ENCODE measurements around the gene LRCH1.
A peak's percentile ranks its signal among the peaks of the same experiment; 100 is the strongest.

LRCH1 gene

DNA sequence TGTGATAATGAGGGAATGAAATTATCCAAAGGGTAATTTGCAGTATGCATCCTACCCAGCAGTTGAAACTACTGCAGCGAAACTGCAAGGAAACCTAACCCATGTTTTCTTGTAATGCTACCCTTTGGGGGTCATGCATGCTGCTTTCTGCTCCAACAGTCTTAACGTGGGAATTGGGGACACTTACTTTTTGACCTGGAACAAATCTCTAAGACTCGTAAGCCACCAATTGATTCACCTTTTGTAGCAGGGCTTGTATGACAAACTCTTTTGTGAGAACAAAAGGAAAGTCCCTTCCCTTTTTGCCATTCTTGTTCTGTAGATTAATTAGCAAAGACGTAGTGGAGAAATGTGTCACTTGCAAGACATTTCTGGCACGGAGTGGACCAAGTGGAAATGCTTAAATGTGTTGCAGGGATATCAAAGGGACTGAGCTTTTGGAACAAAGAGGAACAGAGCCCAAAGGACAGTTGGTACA, 27.4 kb downstream of the LRCH1 start:
- Histone ChIP-seq H3K9ac (ENCODE audit: low read length) (no peak overlapping the region), H3K4me1 (ENCODE audit: control insufficient read depth, insufficient read depth, low read depth, low read length) (peaks cover 16% of the 10 kb centered on the region), H2AFZ (ENCODE audit: low read depth, low read length) (no peak overlapping the region), H3K27ac (ENCODE audit: low read length, poor library complexity, severe bottlenecking) (no peak overlapping the region), H2BK5ac (ENCODE audit: low read depth, low read length, poor library complexity, severe bottlenecking) (no peak overlapping the region), H2AK5ac (ENCODE audit: low read length, severe bottlenecking) (no peak overlapping the region), H3K4ac (ENCODE audit: low read depth in 1 of 2, low read length in 2 of 2) (no peak overlapping the region), H2BK15ac (ENCODE audit: low read depth, poor library complexity, severe bottlenecking) (no peak overlapping the region), H3K36me3 (ENCODE audit: control insufficient read depth in 1 of 2, insufficient read depth in 2 of 2, low read depth in 1 of 2, low read length in 2 of 2) (no peaks in the 10 kb centered on the region), H2BK120ac (ENCODE audit: low read depth, low read length) (no peak overlapping the region), H3K23ac (ENCODE audit: low read length in 2 of 2) (no peak overlapping the region), H4K91ac (ENCODE audit: low read length) (no peak overlapping the region), H3K4me3 (ENCODE audit: insufficient read depth in 1 of 2, low read depth in 1 of 2, low read length in 2 of 2) (no peak overlapping the region), H3K27me3 (ENCODE audit: control insufficient read depth in 1 of 2, insufficient read depth in 1 of 2, low read length in 2 of 2) (no peaks in the 10 kb centered on the region), H3K14ac (ENCODE audit: low read length in 2 of 2) (no peak overlapping the region), H2BK12ac (ENCODE audit: low read length in 2 of 2) (no peak overlapping the region), H3K79me1 (replicated peaks; ENCODE audit: low read length, poor library complexity, severe bottlenecking) (peaks cover 16% of the 10 kb centered on the region), H3K18ac (ENCODE audit: low read depth in 1 of 2, low read length in 2 of 2) (no peak overlapping the region), H3K4me2 (ENCODE audit: low read length, poor library complexity, severe bottlenecking) (no peak overlapping the region), H3K9me3 (ENCODE audit: control insufficient read depth, low read length) (no peaks in the 10 kb centered on the region), H4K8ac (ENCODE audit: low read length) (no peak overlapping the region)
- no peak for DNase-seq
- WGBS: 93% methylated on average over 5 of the region's 5 CpGs

DNA sequence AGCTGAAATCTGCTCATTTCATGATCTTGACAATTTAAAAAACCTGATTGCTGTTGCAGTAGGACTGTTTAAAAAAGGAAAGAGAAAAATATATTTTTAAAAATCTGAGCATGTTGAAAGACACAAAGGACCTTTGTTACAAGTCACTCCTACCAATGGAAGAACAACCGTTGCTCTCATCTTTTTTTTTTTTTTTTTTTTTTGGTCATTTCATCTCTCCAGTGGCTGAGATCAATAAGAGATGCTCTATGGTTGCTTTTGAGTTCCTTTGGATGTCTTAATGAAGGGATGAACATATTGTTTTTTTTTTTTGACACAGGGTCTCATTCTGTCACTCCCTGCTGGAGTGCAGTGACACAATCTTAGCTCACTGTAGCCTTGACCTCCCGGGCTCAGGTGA, 29.2 kb downstream of the LRCH1 start:
- Histone ChIP-seq H3K27ac (ENCODE audit: low read length, poor library complexity, severe bottlenecking) (no peak overlapping the region), H3K9ac (ENCODE audit: low read length) (no peak overlapping the region), H3K23ac (ENCODE audit: low read length in 2 of 2) (no peak overlapping the region), H2BK5ac (ENCODE audit: low read depth, low read length, poor library complexity, severe bottlenecking) (no peak overlapping the region), H3K4me2 (ENCODE audit: low read length, poor library complexity, severe bottlenecking) (no peak overlapping the region), H3K14ac (ENCODE audit: low read length in 2 of 2) (no peak overlapping the region), H2AFZ (ENCODE audit: low read depth, low read length) (no peak overlapping the region), H3K4me1 (ENCODE audit: control insufficient read depth, insufficient read depth, low read depth, low read length) (peaks cover 21% of the 10 kb centered on the region), H2AK5ac (ENCODE audit: low read length, severe bottlenecking) (no peak overlapping the region), H4K91ac (ENCODE audit: low read length) (no peak overlapping the region), H4K8ac (ENCODE audit: low read length) (no peak overlapping the region), H3K27me3 (ENCODE audit: control insufficient read depth in 1 of 2, insufficient read depth in 1 of 2, low read length in 2 of 2) (no peaks in the 10 kb centered on the region), H2BK12ac (ENCODE audit: low read length in 2 of 2) (no peak overlapping the region), H2BK15ac (ENCODE audit: low read depth, poor library complexity, severe bottlenecking) (no peak overlapping the region), H3K4ac (ENCODE audit: low read depth in 1 of 2, low read length in 2 of 2) (no peak overlapping the region), H3K4me3 (ENCODE audit: insufficient read depth in 1 of 2, low read depth in 1 of 2, low read length in 2 of 2) (no peak overlapping the region), H3K79me1 (replicated peaks; ENCODE audit: low read length, poor library complexity, severe bottlenecking) (peaks cover 14% of the 10 kb centered on the region), H2BK120ac (ENCODE audit: low read depth, low read length) (no peak overlapping the region), H3K36me3 (ENCODE audit: control insufficient read depth in 1 of 2, insufficient read depth in 2 of 2, low read depth in 1 of 2, low read length in 2 of 2) (no peaks in the 10 kb centered on the region), H3K9me3 (ENCODE audit: control insufficient read depth, low read length) (no peaks in the 10 kb centered on the region), H3K18ac (ENCODE audit: low read depth in 1 of 2, low read length in 2 of 2) (no peak overlapping the region)
- WGBS: 100% methylated on average over 1 of the region's 2 CpGs
- DNase-seq: no peak

DNA sequence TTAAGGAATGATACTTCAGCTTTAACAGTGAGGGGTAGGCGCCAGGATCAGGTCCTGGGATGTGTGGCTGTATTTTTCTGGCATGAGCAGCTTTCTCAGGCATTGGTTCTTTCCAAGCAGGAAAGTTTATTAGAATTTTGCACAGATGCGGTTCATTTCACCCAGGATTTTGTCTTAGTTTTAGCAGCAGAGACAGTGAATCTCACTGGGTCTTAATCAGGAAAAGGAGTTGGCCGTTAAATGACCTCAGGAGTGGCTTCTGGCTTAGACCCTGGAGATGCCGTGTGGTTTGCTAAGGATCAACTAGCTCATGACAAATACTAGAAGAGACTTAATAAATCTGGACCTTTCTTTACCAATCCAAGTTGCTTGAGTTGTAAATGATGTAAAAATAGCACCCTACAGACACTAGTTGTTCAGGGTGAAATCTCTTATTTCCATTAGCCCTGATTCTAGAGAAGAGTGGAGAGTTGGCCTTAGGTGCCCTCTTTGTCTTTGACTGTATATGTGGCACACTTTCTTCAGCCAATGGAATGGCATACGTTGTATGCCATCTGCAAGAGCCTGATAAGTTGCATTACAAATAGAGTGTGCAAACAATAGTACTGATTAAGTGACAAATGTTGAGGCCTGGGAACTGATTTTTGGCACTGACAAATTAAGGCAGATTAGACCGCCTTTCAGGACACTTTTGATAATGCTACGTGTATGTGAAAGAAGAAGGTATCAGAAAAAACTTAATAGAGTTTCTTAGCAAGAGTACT, 34.0 kb downstream of the LRCH1 start:
- Histone ChIP-seq H3K27ac (ENCODE audit: low read length, poor library complexity, severe bottlenecking) (peak overlapping the region; percentile 46), H3K79me1 (replicated peaks; ENCODE audit: low read length, poor library complexity, severe bottlenecking) (peaks cover 2% of the 10 kb centered on the region), H3K14ac (ENCODE audit: low read length in 2 of 2) (no peak overlapping the region), H2BK15ac (ENCODE audit: low read depth, poor library complexity, severe bottlenecking) (no peak overlapping the region), H4K91ac (ENCODE audit: low read length) (no peak overlapping the region), H2BK12ac (ENCODE audit: low read length in 2 of 2) (no peak overlapping the region), H3K4me3 (ENCODE audit: insufficient read depth in 1 of 2, low read depth in 1 of 2, low read length in 2 of 2) (no peak overlapping the region), H3K4me2 (ENCODE audit: low read length, poor library complexity, severe bottlenecking) (no peak overlapping the region), H3K18ac (ENCODE audit: low read depth in 1 of 2, low read length in 2 of 2) (no peak overlapping the region), H2BK5ac (ENCODE audit: low read depth, low read length, poor library complexity, severe bottlenecking) (no peak overlapping the region), H2AK5ac (ENCODE audit: low read length, severe bottlenecking) (no peak overlapping the region), H2BK120ac (ENCODE audit: low read depth, low read length) (no peak overlapping the region), H4K8ac (ENCODE audit: low read length) (no peak overlapping the region), H3K27me3 (ENCODE audit: control insufficient read depth in 1 of 2, insufficient read depth in 1 of 2, low read length in 2 of 2) (no peaks in the 10 kb centered on the region), H3K23ac (ENCODE audit: low read length in 2 of 2) (no peak overlapping the region), H3K4me1 (ENCODE audit: control insufficient read depth, insufficient read depth, low read depth, low read length) (peaks cover 12% of the 10 kb centered on the region), H3K9me3 (ENCODE audit: control insufficient read depth, low read length) (no peaks in the 10 kb centered on the region), H3K4ac (ENCODE audit: low read depth in 1 of 2, low read length in 2 of 2) (no peak overlapping the region), H3K36me3 (ENCODE audit: control insufficient read depth in 1 of 2, insufficient read depth in 2 of 2, low read depth in 1 of 2, low read length in 2 of 2) (no peaks in the 10 kb centered on the region), H3K9ac (ENCODE audit: low read length) (no peak overlapping the region), H2AFZ (ENCODE audit: low read depth, low read length) (no peak overlapping the region)
- peak; percentile 31 for DNase-seq
- 96% methylated on average over 6 of the region's 7 CpGs for WGBS

DNA sequence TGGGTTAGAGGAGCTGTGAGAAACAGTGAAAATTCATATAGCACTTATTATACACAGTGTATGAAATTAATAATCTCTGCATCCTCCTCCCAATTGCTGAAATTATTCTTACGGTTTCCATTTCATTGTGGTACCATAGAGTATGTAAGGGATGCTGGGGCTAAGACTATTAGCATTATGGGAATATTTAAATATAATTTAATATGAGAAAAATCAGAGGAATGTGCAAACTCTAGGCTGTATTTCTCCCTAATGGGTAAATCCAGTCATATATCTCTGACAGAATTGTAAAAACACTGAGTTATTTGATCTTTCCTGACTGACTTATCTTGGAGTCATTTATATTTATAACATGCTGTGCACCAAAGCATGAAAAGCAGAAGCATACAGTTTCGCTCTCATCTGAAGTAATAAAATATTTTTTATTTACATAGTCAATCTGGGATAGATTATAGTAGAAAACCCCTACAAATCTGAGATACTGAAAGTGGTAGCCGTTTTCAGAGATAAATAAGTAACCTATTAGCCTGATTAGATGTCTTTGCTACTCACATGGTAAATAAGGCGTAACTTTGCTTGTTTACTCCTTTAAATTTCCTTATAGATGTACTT, 34.9 kb downstream of the LRCH1 start:
- Histone ChIP-seq H2AK5ac (ENCODE audit: low read length, severe bottlenecking) (no peak overlapping the region), H4K8ac (ENCODE audit: low read length) (no peak overlapping the region), H3K4me3 (ENCODE audit: insufficient read depth in 1 of 2, low read depth in 1 of 2, low read length in 2 of 2) (no peak overlapping the region), H3K9ac (ENCODE audit: low read length) (no peak overlapping the region), H3K27ac (ENCODE audit: low read length, poor library complexity, severe bottlenecking) (no peak overlapping the region), H3K4me2 (ENCODE audit: low read length, poor library complexity, severe bottlenecking) (no peak overlapping the region), H3K27me3 (ENCODE audit: control insufficient read depth in 1 of 2, insufficient read depth in 1 of 2, low read length in 2 of 2) (no peaks in the 10 kb centered on the region), H3K18ac (ENCODE audit: low read depth in 1 of 2, low read length in 2 of 2) (no peak overlapping the region), H2BK12ac (ENCODE audit: low read length in 2 of 2) (no peak overlapping the region), H3K14ac (ENCODE audit: low read length in 2 of 2) (no peak overlapping the region), H2BK5ac (ENCODE audit: low read depth, low read length, poor library complexity, severe bottlenecking) (no peak overlapping the region), H3K4me1 (ENCODE audit: control insufficient read depth, insufficient read depth, low read depth, low read length) (peaks cover 11% of the 10 kb centered on the region), H3K36me3 (ENCODE audit: control insufficient read depth in 1 of 2, insufficient read depth in 2 of 2, low read depth in 1 of 2, low read length in 2 of 2) (no peaks in the 10 kb centered on the region), H2BK15ac (ENCODE audit: low read depth, poor library complexity, severe bottlenecking) (no peak overlapping the region), H4K91ac (ENCODE audit: low read length) (no peak overlapping the region), H2BK120ac (ENCODE audit: low read depth, low read length) (no peak overlapping the region), H3K4ac (ENCODE audit: low read depth in 1 of 2, low read length in 2 of 2) (no peak overlapping the region), H3K79me1 (replicated peaks; ENCODE audit: low read length, poor library complexity, severe bottlenecking) (peaks cover 4% of the 10 kb centered on the region), H2AFZ (ENCODE audit: low read depth, low read length) (no peak overlapping the region), H3K23ac (ENCODE audit: low read length in 2 of 2) (no peak overlapping the region), H3K9me3 (ENCODE audit: control insufficient read depth, low read length) (no peaks in the 10 kb centered on the region)
- no CpG with 5 or more reads among the region's 4 CpGs for WGBS
- no peak for DNase-seq
